Measurements from ENCODE around the gene OPCML. TPM values are rescaled to one million over a fixed set of nuclear protein-coding genes. Genes with fewer than 3 reads are reported as not detected.
A peak's percentile ranks its signal among the peaks of the same experiment; 100 is the strongest.

OPCML gene
- total and polyA plus RNA-seq, 4 donors = under 0.01 to 1.3 (median 0.88) TPM; not detected in 1

- no peak overlapping the region for H3K4me3 ChIP-seq (ENCODE audit: low read length in 2 of 2)
- H3K27ac ChIP-seq (ENCODE audit: low read depth in 1 of 2, low read length in 2 of 2) = no peak overlapping the region
- H3K36me3 ChIP-seq (ENCODE audit: control insufficient read depth in 1 of 2, insufficient read depth in 2 of 2, low read length in 1 of 2) = no peaks in the 10 kb centered on the region
- WGBS, 2 donors = 66 to 69% methylated on average over 7 of the region's 7 CpGs
- intact Hi-C loops (cut with DNase I) = no loop called here
- DNase-seq (no peak), ATAC-seq (ENCODE audit: low FRiP score) (no peak)
- no peaks in the 10 kb centered on the region for H3K4me1 ChIP-seq (ENCODE audit: control insufficient read depth in 1 of 2, insufficient read depth in 2 of 2, low read length in 2 of 2)
- H3K27me3 ChIP-seq (ENCODE audit: control insufficient read depth in 1 of 2, insufficient read depth in 2 of 2, low read length in 1 of 2) = no peaks in the 10 kb centered on the region
- peaks cover 1% of the 10 kb centered on the region for H3K9me3 ChIP-seq (ENCODE audit: control insufficient read depth, low read length)
These were observed 194.3 kb downstream of the OPCML start for GRCh38 chr11:133337951-133338418.

GRCh38 chr11:133337193-133337592 lies 195.1 kb downstream of the OPCML start:
- Histone ChIP-seq H3K9me3 (ENCODE audit: control insufficient read depth, low read length) (peaks cover 1% of the 10 kb centered on the region), H3K4me3 (ENCODE audit: low read length in 2 of 2) (no peak overlapping the region), H3K27ac (ENCODE audit: low read depth in 1 of 2, low read length in 2 of 2) (no peak overlapping the region), H3K4me1 (ENCODE audit: control insufficient read depth in 1 of 2, insufficient read depth in 2 of 2, low read length in 2 of 2) (no peaks in the 10 kb centered on the region), H3K27me3 (ENCODE audit: control insufficient read depth in 1 of 2, insufficient read depth in 2 of 2, low read length in 1 of 2) (no peaks in the 10 kb centered on the region), H3K36me3 (ENCODE audit: control insufficient read depth in 1 of 2, insufficient read depth in 2 of 2, low read length in 1 of 2) (no peaks in the 10 kb centered on the region)
- WGBS, 2 donors = 91 to 96% methylated on average over 4 of the region's 4 CpGs
- ATAC-seq (ENCODE audit: low FRiP score) (no peak), DNase-seq (no peak)
- intact Hi-C loops (cut with DNase I) = no loop called here

GRCh38 chr11:133331031-133331430 lies 201.3 kb downstream of the OPCML start:
- no peak overlapping the region for H3K4me3 ChIP-seq (ENCODE audit: low read length in 2 of 2)
- intact Hi-C loops (cut with DNase I) = no loop called here
- ATAC-seq (ENCODE audit: low FRiP score) (no peak), DNase-seq (no peak)
- H3K27ac ChIP-seq (ENCODE audit: low read depth in 1 of 2, low read length in 2 of 2) = no peak overlapping the region
- no peaks in the 10 kb centered on the region for H3K4me1 ChIP-seq (ENCODE audit: control insufficient read depth in 1 of 2, insufficient read depth in 2 of 2, low read length in 2 of 2)
- 78% methylated on average over 3 of the region's 3 CpGs for WGBS, 2 donors
- no peaks in the 10 kb centered on the region for H3K36me3 ChIP-seq (ENCODE audit: control insufficient read depth in 1 of 2, insufficient read depth in 2 of 2, low read length in 1 of 2)
- peaks cover 1% of the 10 kb centered on the region for H3K9me3 ChIP-seq (ENCODE audit: control insufficient read depth, low read length)
- H3K27me3 ChIP-seq (ENCODE audit: control insufficient read depth in 1 of 2, insufficient read depth in 2 of 2, low read length in 1 of 2) = no peaks in the 10 kb centered on the region

- H3K4me1 ChIP-seq (ENCODE audit: control insufficient read depth in 1 of 2, insufficient read depth in 2 of 2, low read length in 2 of 2) = no peaks in the 10 kb centered on the region
- no peaks in the 10 kb centered on the region for H3K27me3 ChIP-seq (ENCODE audit: control insufficient read depth in 1 of 2, insufficient read depth in 2 of 2, low read length in 1 of 2)
- DNase-seq (no peak), ATAC-seq (ENCODE audit: low FRiP score) (peak; percentile 41)
- no peak overlapping the region for H3K27ac ChIP-seq (ENCODE audit: low read depth in 1 of 2, low read length in 2 of 2)
- WGBS, 2 donors = 89 to 91% methylated on average over 7 of the region's 7 CpGs
- H3K9me3 ChIP-seq (ENCODE audit: control insufficient read depth, low read length) = no peaks in the 10 kb centered on the region
- intact Hi-C loops (cut with DNase I) = no loop called here
- no peaks in the 10 kb centered on the region for H3K36me3 ChIP-seq (ENCODE audit: control insufficient read depth in 1 of 2, insufficient read depth in 2 of 2, low read length in 1 of 2)
- H3K4me3 ChIP-seq (ENCODE audit: low read length in 2 of 2) = no peak overlapping the region
These were observed 205.5 kb downstream of the OPCML start for GRCh38 chr11:133326849-133327248.

GRCh38 chr11:133326332-133326731 lies 206.0 kb downstream of the OPCML start:
- H3K36me3 ChIP-seq (ENCODE audit: control insufficient read depth in 1 of 2, insufficient read depth in 2 of 2, low read length in 1 of 2) = no peaks in the 10 kb centered on the region
- intact Hi-C loops (cut with DNase I) = no loop called here
- H3K27me3 ChIP-seq (ENCODE audit: control insufficient read depth in 1 of 2, insufficient read depth in 2 of 2, low read length in 1 of 2) = no peaks in the 10 kb centered on the region
- no peak overlapping the region for H3K27ac ChIP-seq (ENCODE audit: low read depth in 1 of 2, low read length in 2 of 2)
- DNase-seq (no peak), ATAC-seq (ENCODE audit: low FRiP score) (no peak)
- H3K4me3 ChIP-seq (ENCODE audit: low read length in 2 of 2) = no peak overlapping the region
- no peaks in the 10 kb centered on the region for H3K9me3 ChIP-seq (ENCODE audit: control insufficient read depth, low read length)
- WGBS, 2 donors = 96 to 100% methylated on average over 2 of the region's 2 CpGs
- no peaks in the 10 kb centered on the region for H3K4me1 ChIP-seq (ENCODE audit: control insufficient read depth in 1 of 2, insufficient read depth in 2 of 2, low read length in 2 of 2)

GRCh38 chr11:133325711-133326110 lies 206.6 kb downstream of the OPCML start:
- Histone ChIP-seq H3K9me3 (ENCODE audit: control insufficient read depth, low read length) (no peaks in the 10 kb centered on the region), H3K4me3 (ENCODE audit: low read length in 2 of 2) (no peak overlapping the region), H3K36me3 (ENCODE audit: control insufficient read depth in 1 of 2, insufficient read depth in 2 of 2, low read length in 1 of 2) (no peaks in the 10 kb centered on the region), H3K27ac (ENCODE audit: low read depth in 1 of 2, low read length in 2 of 2) (no peak overlapping the region), H3K27me3 (ENCODE audit: control insufficient read depth in 1 of 2, insufficient read depth in 2 of 2, low read length in 1 of 2) (no peaks in the 10 kb centered on the region), H3K4me1 (ENCODE audit: control insufficient read depth in 1 of 2, insufficient read depth in 2 of 2, low read length in 2 of 2) (no peaks in the 10 kb centered on the region)
- 75 to 78% methylated on average over 3 of the region's 3 CpGs for WGBS, 2 donors
- DNase-seq = no peak
- no peak for ATAC-seq (ENCODE audit: low FRiP score)
- intact Hi-C loops (cut with DNase I) = no loop called here

- intact Hi-C loops (cut with DNase I) = no loop called here
- no peak overlapping the region for H3K4me3 ChIP-seq (ENCODE audit: low read length in 2 of 2)
These were observed 208.9 kb downstream of the OPCML start for GRCh38 chr11:133323354-133323753.

GRCh38 chr11:133318221-133318620 lies 214.1 kb downstream of the OPCML start:
- Histone ChIP-seq H3K4me1 (ENCODE audit: control insufficient read depth in 1 of 2, insufficient read depth in 2 of 2, low read length in 2 of 2) (no peaks in the 10 kb centered on the region), H3K36me3 (ENCODE audit: control insufficient read depth in 1 of 2, insufficient read depth in 2 of 2, low read length in 1 of 2) (no peaks in the 10 kb centered on the region), H3K9me3 (ENCODE audit: control insufficient read depth, low read length) (peaks cover 1% of the 10 kb centered on the region), H3K27me3 (ENCODE audit: control insufficient read depth in 1 of 2, insufficient read depth in 2 of 2, low read length in 1 of 2) (no peaks in the 10 kb centered on the region), H3K27ac (ENCODE audit: low read depth in 1 of 2, low read length in 2 of 2) (no peak overlapping the region), H3K4me3 (ENCODE audit: low read length in 2 of 2) (no peak overlapping the region)
- ATAC-seq (ENCODE audit: low FRiP score) (no peak), DNase-seq (no peak)
- intact Hi-C loops (cut with DNase I) = no loop called here
- 38 to 45% methylated on average over 5 of the region's 5 CpGs for WGBS, 2 donors

More at GRCh38 chr11:133323354-133323753, 208.9 kb downstream of the OPCML start:
- no peak overlapping the region for H3K27ac ChIP-seq (ENCODE audit: low read depth in 1 of 2, low read length in 2 of 2)
- no peak for DNase-seq
- 59 to 63% methylated on average over 3 of the region's 3 CpGs for WGBS, 2 donors
- no peaks in the 10 kb centered on the region for H3K36me3 ChIP-seq (ENCODE audit: control insufficient read depth in 1 of 2, insufficient read depth in 2 of 2, low read length in 1 of 2)
- no peaks in the 10 kb centered on the region for H3K27me3 ChIP-seq (ENCODE audit: control insufficient read depth in 1 of 2, insufficient read depth in 2 of 2, low read length in 1 of 2)
- ATAC-seq (ENCODE audit: low FRiP score) = no peak
- H3K9me3 ChIP-seq (ENCODE audit: control insufficient read depth, low read length) = no peaks in the 10 kb centered on the region
- H3K4me1 ChIP-seq (ENCODE audit: control insufficient read depth in 1 of 2, insufficient read depth in 2 of 2, low read length in 2 of 2) = no peaks in the 10 kb centered on the region

GRCh38 chr11:133311230-133311629 lies 221.1 kb downstream of the OPCML start:
- intact Hi-C loops (cut with DNase I) = no loop called here
- 61 to 78% methylated on average over 1 of the region's 1 CpG for WGBS, 2 donors
- Histone ChIP-seq H3K27me3 (ENCODE audit: control insufficient read depth in 1 of 2, insufficient read depth in 2 of 2, low read length in 1 of 2) (peaks cover 0 to 2% of the 10 kb centered on the region in 2 donors), H3K36me3 (ENCODE audit: control insufficient read depth in 1 of 2, insufficient read depth in 2 of 2, low read length in 1 of 2) (no peaks in the 10 kb centered on the region), H3K27ac (ENCODE audit: low read depth in 1 of 2, low read length in 2 of 2) (no peak overlapping the region), H3K4me3 (ENCODE audit: low read length in 2 of 2) (no peak overlapping the region), H3K9me3 (ENCODE audit: control insufficient read depth, low read length) (peaks cover 1% of the 10 kb centered on the region), H3K4me1 (ENCODE audit: control insufficient read depth in 1 of 2, insufficient read depth in 2 of 2, low read length in 2 of 2) (no peaks in the 10 kb centered on the region)
- no peak for DNase-seq
- no peak for ATAC-seq (ENCODE audit: low FRiP score)
